MM.1S (cell line): ENCODE results near the gene TCEANC2.
"Not testable (repeated sequence)": the region's sequence is repeated elsewhere in the genome, so short reads cannot be mapped to it uniquely, and the experiment has no call there.

Experiments used
- DNase-seq: peaks from one replicate; pipeline ENCODE4 v3.0.0-alpha.2; 2015
- H2AFZ ChIP-seq: fragments of 300-600 bp; sonication (generic); 2 replicates; pipeline ENCODE4 v1.6.0; 2016; ENCODE audit warnings: antibody characterized with exemption, low read length
- H3F3A ChIP-seq: fragments of 300-600 bp; sonication (generic); 2 replicates; pipeline ENCODE4 v1.6.1; 2016; ENCODE audit warnings: mild to moderate bottlenecking, antibody characterized with exemption, low read length, moderate library complexity, mixed read lengths; ENCODE audit not compliant: insufficient read depth
- H3K27ac ChIP-seq: fragments of 300-600 bp; sonication (generic); 2 replicates; pipeline ENCODE4 v1.5.1; 2016; ENCODE audit warnings: mild to moderate bottlenecking, low read length
- H3K27me3 ChIP-seq: fragments of 300-600 bp; sonication (generic); replicated peaks from 2 replicates; pipeline ENCODE4 v1.6.0; 2016; ENCODE audit warnings: low read length; ENCODE audit not compliant: insufficient read depth
- H3K36me3 ChIP-seq: fragments of 300-600 bp; sonication (generic); replicated peaks from 2 replicates; pipeline ENCODE4 v1.6.1; 2016; ENCODE audit warnings: mild to moderate bottlenecking, low read length, mixed read lengths; ENCODE audit not compliant: insufficient read depth
- H3K4me1 ChIP-seq: fragments of 300-600 bp; sonication (generic); 2 replicates; pipeline ENCODE4 v1.6.1; 2016; ENCODE audit warnings: low read length, mixed read lengths
- H3K4me2 ChIP-seq: fragments of 300-600 bp; sonication (generic); 2 replicates; pipeline ENCODE4 v1.6.0; 2016; ENCODE audit warnings: low read depth, low read length
- H3K4me3 ChIP-seq: fragments of 300-600 bp; sonication (generic); 2 replicates; pipeline ENCODE4 v1.5.1; 2016; ENCODE audit warnings: low read length, mixed read lengths
- H3K79me2 ChIP-seq: fragments of 300-600 bp; sonication (generic); 2 replicates; pipeline ENCODE4 v1.6.1; 2016; ENCODE audit warnings: mixed run types, low read length, mixed read lengths
- H3K9ac ChIP-seq: fragments of 300-600 bp; sonication (generic); 2 replicates; pipeline ENCODE4 v1.6.1; 2016; ENCODE audit warnings: low read length, mixed read lengths
- H3K9me2 ChIP-seq: fragments of 300-600 bp; sonication (generic); replicated peaks from 2 replicates; pipeline ENCODE4 v1.6.1; 2016; ENCODE audit warnings: mild to moderate bottlenecking, low read length, mixed read lengths; ENCODE audit not compliant: insufficient read depth
- H3K9me3 ChIP-seq: fragments of 300-600 bp; sonication (generic); replicated peaks from 2 replicates; pipeline ENCODE4 v1.6.1; 2016; ENCODE audit warnings: mild to moderate bottlenecking, low read length, mixed read lengths; ENCODE audit not compliant: insufficient read depth
- H4K20me1 ChIP-seq: fragments of 300-600 bp; sonication (generic); 2 replicates; pipeline ENCODE4 v1.6.1; 2016; ENCODE audit warnings: mild to moderate bottlenecking, low read length, moderate library complexity, mixed read lengths; ENCODE audit not compliant: insufficient read depth
- CTCF ChIP-seq: fragments of 300-600 bp; sonication (generic); IDR thresholded peaks from 2 replicates; pipeline ENCODE4 v1.5.1; 2016; ENCODE audit warnings: antibody characterized with exemption, low read length, mixed read lengths
- EZH2 ChIP-seq: fragments of 300-600 bp; sonication (generic); optimal IDR thresholded peaks from 2 replicates; pipeline ENCODE3; 2017; ENCODE audit warnings: low read depth, mild to moderate bottlenecking, antibody characterized with exemption, low read length, mixed read lengths
- EZH2phosphoT487 ChIP-seq: fragments of 300-600 bp; sonication (generic); IDR thresholded peaks from 2 replicates; pipeline ENCODE4 v1.6.1; 2018; ENCODE audit warnings: antibody characterized with exemption, low read length

Gene TCEANC2

GRCh38 chr1:54016343-54017282 lies 36.8 kb upstream of the TCEANC2 start:
- Histone ChIP-seq H3K4me3 (no peak overlapping the region), H3K9me2 (no peaks in the 10 kb centered on the region), H3F3A (no peaks in the 10 kb centered on the region), H4K20me1 (no peaks in the 10 kb centered on the region), H3K9ac (no peak overlapping the region), H3K36me3 (no peaks in the 10 kb centered on the region), H3K4me2 (no peak overlapping the region), H3K4me1 (no peaks in the 10 kb centered on the region), H3K27me3 (no peaks in the 10 kb centered on the region), H3K79me2 (no peaks in the 10 kb centered on the region), H3K9me3 (no peaks in the 10 kb centered on the region), H3K27ac (no peak overlapping the region), H2AFZ (no peak overlapping the region)
- DNase-seq, result no peak
- TF ChIP-seq EZH2, result no peak
- no peak for TF ChIP-seq EZH2phosphoT487
- no peak for TF ChIP-seq CTCF

GRCh38 chr1:54017979-54018378 lies 35.4 kb upstream of the TCEANC2 start, which contains the start of gene LDLRAD1:
LDLRAD1 (minus strand) TSS chr1:54018186; CDS start chr1:54018112, 74 bp downstream.
- no peaks in the 10 kb centered on the region for H3F3A ChIP-seq
- H3K4me3 ChIP-seq, result no peak within 1 kb of the TSS
- no peak within 1 kb of the TSS for H2AFZ ChIP-seq
- no peak within 1 kb of the TSS for H3K9ac ChIP-seq
- no peaks in the 10 kb centered on the region for H3K36me3 ChIP-seq
- H3K4me2 ChIP-seq, result no peak within 1 kb of the TSS
- DNase-seq, result no peak
- TF ChIP-seq CTCF (no peak), EZH2phosphoT487 (no peak), EZH2 (no peak)
- H3K27me3 ChIP-seq, result no peaks in the 10 kb centered on the region
- no peaks in the 10 kb centered on the region for H3K9me3 ChIP-seq
- H4K20me1 ChIP-seq, result no peaks in the 10 kb centered on the region
- no peaks in the 10 kb centered on the region for H3K4me1 ChIP-seq
- H3K9me2 ChIP-seq, result no peaks in the 10 kb centered on the region
- no peaks in the 10 kb centered on the region for H3K79me2 ChIP-seq
- no peak within 1 kb of the TSS for H3K27ac ChIP-seq

- TF ChIP-seq CTCF, result no peak
- TF ChIP-seq EZH2phosphoT487, result no peak
- no peak for TF ChIP-seq EZH2
- Histone ChIP-seq H3K27me3 (no peaks in the 10 kb centered on the region), H3K79me2 (no peaks in the 10 kb centered on the region), H3F3A (no peaks in the 10 kb centered on the region; the same call in 1 of the 2 replicates), H3K9me3 (no peaks in the 10 kb centered on the region), H2AFZ (no peak overlapping the region), H3K4me2 (no peak overlapping the region), H3K4me3 (no peak overlapping the region), H3K4me1 (0 out of 2 replicates have a peak, but pooled peaks cover 4% of the 10 kb centered on the region), H3K9me2 (no peaks in the 10 kb centered on the region), H4K20me1 (no peaks in the 10 kb centered on the region), H3K9ac (no peak overlapping the region), H3K36me3 (no peaks in the 10 kb centered on the region), H3K27ac (no peak overlapping the region)
- DNase-seq, result no peak
These were observed 34.8 kb upstream of the TCEANC2 start for GRCh38 chr1:54018635-54019034.

GRCh38 chr1:54019562-54020176 lies 33.7 kb upstream of the TCEANC2 start:
- H3K9ac ChIP-seq, H3K4me2 ChIP-seq, H3K4me3 ChIP-seq, DNase-seq, H2AFZ ChIP-seq, H3K9me2 ChIP-seq, H3K9me3 ChIP-seq, H3K79me2 ChIP-seq, H3K4me1 ChIP-seq, H3K27ac ChIP-seq, H3K27me3 ChIP-seq, H4K20me1 ChIP-seq, H3F3A ChIP-seq, H3K36me3 ChIP-seq: not testable (repeated sequence)
